Fibroblast of villous mesenchyme (primary cell): Measurements from ENCODE around the gene CYP2D6. TPM values are rescaled to one million over a fixed set of nuclear protein-coding genes. Genes with fewer than 3 reads are reported as not detected.

Experiments
- DNase-seq: peaks from one replicate; pipeline ENCODE4 v3.0.0-alpha.2; 2010; ENCODE audit warnings: low read depth
- H3K4me3 ChIP-seq: 2 replicates; pipeline ENCODE4 v1.5.1; 2011; ENCODE audit warnings: low read depth, mild to moderate bottlenecking, low read length
- total RNA-seq: library from RNA; depleted of rRNA; stranded (reverse); fragments of >200 nt; gene quantifications from 2 replicates; pipeline ENCODE4 v1.2.3, GENCODE V29; 2012
- TF ChIP-seq, protein P1 (sequence below): IDR thresholded peaks from 2 replicates; pipeline ENCODE4 v1.5.1; 2012; ENCODE audit warnings: low read depth, mild to moderate bottlenecking, low read length; ENCODE audit not compliant: insufficient read depth

Gene CYP2D6
- total RNA-seq, 1 donor: under 0.01 TPM

- TF ChIP-seq, protein P1, sequence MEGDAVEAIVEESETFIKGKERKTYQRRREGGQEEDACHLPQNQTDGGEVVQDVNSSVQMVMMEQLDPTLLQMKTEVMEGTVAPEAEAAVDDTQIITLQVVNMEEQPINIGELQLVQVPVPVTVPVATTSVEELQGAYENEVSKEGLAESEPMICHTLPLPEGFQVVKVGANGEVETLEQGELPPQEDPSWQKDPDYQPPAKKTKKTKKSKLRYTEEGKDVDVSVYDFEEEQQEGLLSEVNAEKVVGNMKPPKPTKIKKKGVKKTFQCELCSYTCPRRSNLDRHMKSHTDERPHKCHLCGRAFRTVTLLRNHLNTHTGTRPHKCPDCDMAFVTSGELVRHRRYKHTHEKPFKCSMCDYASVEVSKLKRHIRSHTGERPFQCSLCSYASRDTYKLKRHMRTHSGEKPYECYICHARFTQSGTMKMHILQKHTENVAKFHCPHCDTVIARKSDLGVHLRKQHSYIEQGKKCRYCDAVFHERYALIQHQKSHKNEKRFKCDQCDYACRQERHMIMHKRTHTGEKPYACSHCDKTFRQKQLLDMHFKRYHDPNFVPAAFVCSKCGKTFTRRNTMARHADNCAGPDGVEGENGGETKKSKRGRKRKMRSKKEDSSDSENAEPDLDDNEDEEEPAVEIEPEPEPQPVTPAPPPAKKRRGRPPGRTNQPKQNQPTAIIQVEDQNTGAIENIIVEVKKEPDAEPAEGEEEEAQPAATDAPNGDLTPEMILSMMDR: no peak
- no peak for DNase-seq
- no peak overlapping the region for H3K4me3 ChIP-seq
These were observed 28.0 kb upstream of the CYP2D6 start for GRCh38 chr22:42158456-42159132.

DNA sequence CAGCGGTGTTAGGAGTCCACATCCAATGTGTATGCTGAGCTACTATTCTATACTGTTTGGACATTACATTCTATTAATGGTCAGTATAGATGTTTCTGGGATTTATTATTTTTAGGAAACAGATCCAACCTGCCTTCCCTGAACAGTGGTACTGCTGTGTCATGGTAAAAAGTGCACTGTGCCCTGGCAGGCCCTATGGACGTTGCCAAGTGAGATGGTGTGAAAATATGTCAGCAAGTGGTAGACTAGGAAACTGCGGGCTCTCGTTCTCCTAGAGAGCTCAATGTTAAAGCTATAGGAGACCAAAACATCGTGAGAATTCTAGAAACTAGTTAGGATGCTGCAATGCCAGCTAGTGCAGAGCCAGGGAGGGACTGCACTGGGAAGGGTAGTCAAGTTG, 26.0 kb upstream of the CYP2D6 start:
- DNase-seq: no peak
- no peak overlapping the region for H3K4me3 ChIP-seq
- TF ChIP-seq, protein P1: no peak

- DNase-seq: no peak
- TF ChIP-seq, protein P1: no peak
- H3K4me3 ChIP-seq: no peak overlapping the region
These were observed 25.5 kb upstream of the CYP2D6 start for GRCh38 chr22:42156121-42156520.

GRCh38 chr22:42155053-42155543, 24.5 kb upstream of the CYP2D6 start:
- no peak for DNase-seq
- H3K4me3 ChIP-seq: no peak overlapping the region
- TF ChIP-seq, protein P1: no peak

DNA sequence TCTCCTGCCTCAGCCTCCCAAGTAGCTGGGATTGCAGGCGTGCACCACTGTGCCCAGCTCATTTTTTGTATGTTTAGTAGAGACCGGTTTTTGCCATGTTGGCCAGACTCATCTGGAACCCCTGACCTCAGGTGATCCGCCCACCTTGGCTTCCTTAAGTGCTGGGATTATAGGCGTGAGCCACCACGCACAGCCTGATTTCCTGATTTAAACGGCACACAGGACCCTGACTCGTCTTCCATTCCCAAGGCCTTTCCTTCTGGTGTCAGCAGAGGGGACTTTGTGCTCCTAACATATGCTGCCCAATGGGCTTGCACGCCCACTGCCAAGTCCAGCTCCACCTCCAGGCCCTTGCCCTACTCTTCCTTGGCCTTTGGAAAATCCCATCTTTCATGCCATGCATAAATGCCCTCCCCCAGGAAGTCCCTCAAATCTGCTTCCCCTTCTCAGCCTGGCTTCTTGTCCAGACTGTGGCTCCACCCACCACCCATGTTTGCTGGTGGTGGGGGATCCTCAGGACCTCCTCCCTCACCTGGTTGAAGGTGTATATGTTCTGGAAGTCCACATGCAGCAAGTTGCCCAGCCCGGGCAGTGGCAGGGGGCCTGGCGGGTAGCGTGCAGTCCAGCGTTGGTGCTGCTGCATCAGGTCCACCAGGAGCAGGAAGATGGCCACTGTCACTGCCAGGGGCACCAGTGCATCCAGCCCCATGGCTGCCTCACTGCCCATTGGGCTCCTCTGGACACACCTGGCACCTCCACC, 23.9 kb upstream of the CYP2D6 start:
- no peak for DNase-seq
- H3K4me3 ChIP-seq: no peak overlapping the region
- TF ChIP-seq, protein P1: no peak

DNA sequence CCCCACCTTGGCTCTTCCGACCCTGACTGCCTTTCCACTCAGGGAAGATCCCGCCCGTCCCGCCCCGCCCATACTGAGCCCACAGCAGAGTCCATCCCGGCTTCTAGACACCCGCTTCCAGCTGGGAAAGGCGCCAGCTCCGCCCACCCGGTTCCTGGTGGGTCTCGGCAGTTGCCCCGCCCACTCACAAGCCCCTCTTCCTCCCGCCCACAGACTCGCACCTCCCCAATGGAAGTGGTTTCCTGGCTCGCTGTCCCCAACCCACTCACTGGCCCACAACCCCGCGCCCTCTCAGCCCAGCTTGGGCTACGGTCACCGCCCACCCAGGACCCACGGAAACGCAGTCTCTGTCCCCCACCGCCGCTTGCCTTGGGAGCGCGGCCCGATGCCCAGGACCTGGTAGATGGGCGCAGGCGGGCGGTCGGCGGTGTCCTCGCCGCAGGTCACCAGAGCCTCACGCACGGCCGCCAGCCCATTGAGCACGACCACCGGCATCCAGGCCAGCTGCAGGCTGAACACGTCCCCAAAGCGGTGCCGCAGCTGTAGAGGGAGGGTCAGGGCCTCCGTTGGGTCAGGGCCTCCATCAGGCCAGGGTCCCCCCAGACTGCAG, 22.2 kb upstream of the CYP2D6 start:
- H3K4me3 ChIP-seq: peak overlapping the region; percentile 18
- TF ChIP-seq, protein P1: no peak
- DNase-seq: no peak
